Liver (tissue), 9 donors: Measurements from ENCODE around the gene AUH. TPM values are rescaled to one million over a fixed set of nuclear protein-coding genes. Genes with fewer than 3 reads are reported as not detected.

Source experiments
- DNase-seq: peaks from one replicate; pipeline ENCODE4 v3.0.0-alpha.2; 2017; ENCODE audit warnings: low spot score
- H3K27ac ChIP-seq, 2 donors: one replicate each; pipeline ENCODE4 v1.7.0; 2013; ENCODE audit warnings: inconsistent platforms in 2 of 2, low read length in 2 of 2, control low read depth in 1 of 2, low read depth in 1 of 2, mild to moderate bottlenecking in 1 of 2
- H3K27me3 ChIP-seq, 4 donors: one replicate each; pipeline versions ENCODE4 v1.6.1 to v1.7.0; 2013; ENCODE audit warnings: low read length in 3 of 4, inconsistent platforms in 1 of 4, mild to moderate bottlenecking in 1 of 4, moderate library complexity in 1 of 4; ENCODE audit not compliant: control insufficient read depth in 4 of 4, insufficient read depth in 4 of 4
- H3K36me3 ChIP-seq, 4 donors: one replicate each; pipeline versions ENCODE4 v1.6.1 to v1.7.0; 2013; ENCODE audit warnings: low read length in 3 of 4, mild to moderate bottlenecking in 3 of 4, low read depth in 1 of 4, moderate library complexity in 1 of 4; ENCODE audit not compliant: control insufficient read depth in 4 of 4, insufficient read depth in 3 of 4
- H3K4me1 ChIP-seq, 4 donors: one replicate each; pipeline versions ENCODE4 v1.6.1 to v1.7.0; 2013; ENCODE audit warnings: low read length in 3 of 4, mild to moderate bottlenecking in 3 of 4, moderate library complexity in 1 of 4; ENCODE audit not compliant: control insufficient read depth in 4 of 4, insufficient read depth in 4 of 4
- H3K4me3 ChIP-seq, 3 donors: one replicate each; pipeline versions ENCODE4 v1.6.1 to v1.7.0; 2013; ENCODE audit warnings: low read length in 3 of 3, control low read depth in 1 of 3, low read depth in 1 of 3, mild to moderate bottlenecking in 1 of 3
- H3K9ac ChIP-seq, 2 donors: one replicate each; pipeline ENCODE4 v1.7.0; 2013; ENCODE audit warnings: low read length in 2 of 2, mild to moderate bottlenecking in 2 of 2, moderate library complexity in 2 of 2, control low read depth in 1 of 2, low read depth in 1 of 2
- H3K9me3 ChIP-seq, 4 donors: one replicate each; pipeline versions ENCODE4 v1.6.1 to v1.7.0; 2013; ENCODE audit warnings: low read length in 3 of 4; ENCODE audit not compliant: control insufficient read depth in 4 of 4
- CTCF ChIP-seq: fragments of 150-350 bp; IDR thresholded peaks from 2 replicates; pipeline ENCODE4 v1.5.1; 2017; ENCODE audit warnings: improper control_type of control experiment, low read depth, low read length; ENCODE audit not compliant: missing input control
- EGR1 ChIP-seq, 2 donors: IDR thresholded peaks; 2 replicates each; pipeline ENCODE4 v1.6.1; 2016 to 2018; ENCODE audit warnings: antibody characterized with exemption in 2 of 2, low read depth in 2 of 2
- FOXA1 ChIP-seq: IDR thresholded peaks from 2 replicates; pipeline ENCODE4 v1.6.1; 2016; ENCODE audit warnings: antibody characterized with exemption
- FOXA2 ChIP-seq: IDR thresholded peaks from 2 replicates; pipeline ENCODE4 v1.6.1; 2016; ENCODE audit warnings: antibody characterized with exemption
- GABPA ChIP-seq, 2 donors: IDR thresholded peaks in 1 of 2; conservative IDR thresholded peaks in 1 of 2; 2 replicates each; pipeline ENCODE4 v1.6.1; 2016; ENCODE audit warnings: antibody characterized with exemption in 2 of 2, mild to moderate bottlenecking in 1 of 2, moderate library complexity in 1 of 2
- HNF4A ChIP-seq, 2 donors: conservative IDR thresholded peaks; 2 replicates each; pipeline ENCODE4 v1.6.1; 2016; ENCODE audit warnings: antibody characterized with exemption in 2 of 2, mild to moderate bottlenecking in 2 of 2
- HNF4G ChIP-seq: IDR thresholded peaks from 2 replicates; pipeline ENCODE4 v1.6.1; 2016; ENCODE audit warnings: antibody characterized with exemption
- JUND ChIP-seq, 2 donors: IDR thresholded peaks; 2 replicates each; pipeline ENCODE4 v1.6.1; 2016; ENCODE audit warnings: antibody characterized with exemption in 2 of 2
- NR2F2 ChIP-seq: IDR thresholded peaks from 2 replicates; pipeline ENCODE4 v1.6.1; 2016; ENCODE audit warnings: antibody characterized with exemption
- RAD21 ChIP-seq, 2 donors: IDR thresholded peaks; 2 replicates each; pipeline ENCODE4 v1.6.1; 2016; ENCODE audit warnings: antibody characterized with exemption in 2 of 2, mild to moderate bottlenecking in 2 of 2
- RXRA ChIP-seq, 2 donors: IDR thresholded peaks; 2 replicates each; pipeline ENCODE4 v1.6.1; 2017 to 2018; ENCODE audit warnings: antibody characterized with exemption in 2 of 2, mild to moderate bottlenecking in 1 of 2
- SP1 ChIP-seq: IDR thresholded peaks from 2 replicates; pipeline ENCODE4 v1.6.1; 2018; ENCODE audit warnings: antibody characterized with exemption, mild to moderate bottlenecking
- TAF1 ChIP-seq: conservative IDR thresholded peaks from 2 replicates; pipeline ENCODE4 v1.6.1; 2016; ENCODE audit warnings: antibody characterized with exemption, mild to moderate bottlenecking
- YY1 ChIP-seq: IDR thresholded peaks from 2 replicates; pipeline ENCODE4 v1.6.1; 2016; ENCODE audit warnings: antibody characterized with exemption, mild to moderate bottlenecking
- ZBTB33 ChIP-seq: IDR thresholded peaks from 2 replicates; pipeline ENCODE4 v1.6.1; 2016; ENCODE audit warnings: antibody characterized with exemption
- WGBS: extraction: QIAGEN DNeasy Blood & Tissue Kit; methylation state at CpG from one replicate; pipeline ENCODE4 v1.1.7; 2013; 5-methylcytosine and 5-hydroxymethylcytosine counted together
- polyA plus RNA-seq, 2 donors: library from polyadenylated mRNA; stranded (reverse) in 1 of 2; unstranded in 1 of 2; fragments of 200-250 nt in 1 of 2; fragments of >200 nt in 1 of 2; fragmentation: Nextera tagmentation in 1 of 2; extraction: Ambion mirVana in 1 of 2; gene quantifications; one replicate each; pipeline versions ENCODE4 v1.2.1 to v1.2.3, GENCODE V29; 2013 to 2015
- total RNA-seq, 2 donors: library from RNA; depleted of rRNA; stranded (reverse); fragments of >200 nt; gene quantifications; one replicate each; pipeline ENCODE4 v1.2.3, GENCODE V29; 2014
- TF ChIP-seq, protein P1 (sequence below): IDR thresholded peaks from 2 replicates; pipeline ENCODE4 v1.6.1; 2016; ENCODE audit warnings: antibody characterized with exemption
- TF ChIP-seq, protein P2 (sequence below): IDR thresholded peaks from 2 replicates; pipeline ENCODE4 v1.6.1; 2016; ENCODE audit warnings: antibody characterized with exemption
- TF ChIP-seq, protein P3 (sequence below): IDR thresholded peaks from 2 replicates; pipeline ENCODE4 v1.6.1; 2016; ENCODE audit warnings: antibody characterized with exemption, mild to moderate bottlenecking
- donor health status: healthy.
- donor health status: healthy.
- donor health status: healthy.
- donor health status: healthy.
- donor health status: healthy.

AUH gene
- total and polyA plus RNA-seq, 4 donors, result 12.1 to 30.0 (median 24.9) TPM

GRCh38 chr9:91219557-91219956 is 142.2 kb downstream of the AUH start:
- 85% methylated on average over 1 of the region's 1 CpG for WGBS
- Histone ChIP-seq H3K27ac (no peak overlapping the region), H3K9me3 (no peaks in the 10 kb centered on the region), H3K36me3 (peaks cover 0 to 14% (median 6%) of the 10 kb centered on the region in 4 donors), H3K9ac (no peak overlapping the region), H3K4me3 (no peak overlapping the region), H3K4me1 (no peaks in the 10 kb centered on the region), H3K27me3 (no peaks in the 10 kb centered on the region)
- DNase-seq, result no peak
- no peak for TF ChIP-seq FOXA2
- TF ChIP-seq NR2F2, result no peak
- TF ChIP-seq HNF4G, result no peak
- TF ChIP-seq RXRA (IDR thresholded peaks at IDR 0.05), result no peak
- TF ChIP-seq ZBTB33, result no peak
- TF ChIP-seq TAF1, result no peak
- TF ChIP-seq, protein P1, sequence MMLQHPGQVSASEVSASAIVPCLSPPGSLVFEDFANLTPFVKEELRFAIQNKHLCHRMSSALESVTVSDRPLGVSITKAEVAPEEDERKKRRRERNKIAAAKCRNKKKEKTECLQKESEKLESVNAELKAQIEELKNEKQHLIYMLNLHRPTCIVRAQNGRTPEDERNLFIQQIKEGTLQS, result no peak
- TF ChIP-seq YY1, result no peak
- TF ChIP-seq, protein P2, sequence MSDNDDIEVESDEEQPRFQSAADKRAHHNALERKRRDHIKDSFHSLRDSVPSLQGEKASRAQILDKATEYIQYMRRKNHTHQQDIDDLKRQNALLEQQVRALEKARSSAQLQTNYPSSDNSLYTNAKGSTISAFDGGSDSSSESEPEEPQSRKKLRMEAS, result no peak
- no peak for TF ChIP-seq GABPA (IDR thresholded peaks at IDR 0.05 in 1 of 2, conservative IDR thresholded peaks at IDR 0.05 in 1 of 2)
- no peak for TF ChIP-seq SP1
- TF ChIP-seq RAD21 (IDR thresholded peaks at IDR 0.05), result no peak
- no peak for TF ChIP-seq CTCF
- TF ChIP-seq, protein P3, sequence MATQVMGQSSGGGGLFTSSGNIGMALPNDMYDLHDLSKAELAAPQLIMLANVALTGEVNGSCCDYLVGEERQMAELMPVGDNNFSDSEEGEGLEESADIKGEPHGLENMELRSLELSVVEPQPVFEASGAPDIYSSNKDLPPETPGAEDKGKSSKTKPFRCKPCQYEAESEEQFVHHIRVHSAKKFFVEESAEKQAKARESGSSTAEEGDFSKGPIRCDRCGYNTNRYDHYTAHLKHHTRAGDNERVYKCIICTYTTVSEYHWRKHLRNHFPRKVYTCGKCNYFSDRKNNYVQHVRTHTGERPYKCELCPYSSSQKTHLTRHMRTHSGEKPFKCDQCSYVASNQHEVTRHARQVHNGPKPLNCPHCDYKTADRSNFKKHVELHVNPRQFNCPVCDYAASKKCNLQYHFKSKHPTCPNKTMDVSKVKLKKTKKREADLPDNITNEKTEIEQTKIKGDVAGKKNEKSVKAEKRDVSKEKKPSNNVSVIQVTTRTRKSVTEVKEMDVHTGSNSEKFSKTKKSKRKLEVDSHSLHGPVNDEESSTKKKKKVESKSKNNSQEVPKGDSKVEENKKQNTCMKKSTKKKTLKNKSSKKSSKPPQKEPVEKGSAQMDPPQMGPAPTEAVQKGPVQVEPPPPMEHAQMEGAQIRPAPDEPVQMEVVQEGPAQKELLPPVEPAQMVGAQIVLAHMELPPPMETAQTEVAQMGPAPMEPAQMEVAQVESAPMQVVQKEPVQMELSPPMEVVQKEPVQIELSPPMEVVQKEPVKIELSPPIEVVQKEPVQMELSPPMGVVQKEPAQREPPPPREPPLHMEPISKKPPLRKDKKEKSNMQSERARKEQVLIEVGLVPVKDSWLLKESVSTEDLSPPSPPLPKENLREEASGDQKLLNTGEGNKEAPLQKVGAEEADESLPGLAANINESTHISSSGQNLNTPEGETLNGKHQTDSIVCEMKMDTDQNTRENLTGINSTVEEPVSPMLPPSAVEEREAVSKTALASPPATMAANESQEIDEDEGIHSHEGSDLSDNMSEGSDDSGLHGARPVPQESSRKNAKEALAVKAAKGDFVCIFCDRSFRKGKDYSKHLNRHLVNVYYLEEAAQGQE, result no peak
- no peak for TF ChIP-seq HNF4A (conservative IDR thresholded peaks at IDR 0.05)
- TF ChIP-seq EGR1 (IDR thresholded peaks at IDR 0.05; ENCODE audit: low read depth in 2 of 2), result no peak
- no peak for TF ChIP-seq FOXA1
- TF ChIP-seq JUND (IDR thresholded peaks at IDR 0.05), result no peak
